Measurements from ENCODE around the gene SLC27A2. TPM values are rescaled to one million over a fixed set of nuclear protein-coding genes. Genes with fewer than 3 reads are reported as not detected.

SLC27A2 gene
- total RNA-seq, 1 experiment from 2014 or later: 0.77 TPM

GRCh38 chr15:50265620-50266019 is 83.6 kb downstream of the SLC27A2 start, which contains the start of gene HDC:
TSS of gene HDC (minus strand) at chr15:50265726. CDS start at chr15:50265623, 103 bp downstream.
- no peak for TF ChIP-seq CTCF (conservative IDR thresholded peaks at IDR 0.05; ENCODE audit: low read depth, low read length)
- TF ChIP-seq EZH2 (IDR thresholded peaks at IDR 0.05; ENCODE audit: borderline replicate concordance, low read depth, low read length, poor library complexity, severe bottlenecking): no peak
- ChIA-PET CTCF (no interaction called here), POLR2A (ENCODE audit: low non-redundant PET) (no interaction called here)
- intact Hi-C loops (cut with micrococcal nuclease; ENCODE audit: unreplicated experiment): no loop called here
- no peak for DNase-seq (ENCODE audit: low spot score)
- BruUV-seq (replicated peaks): no TSS peak
- no peak within 1 kb of the TSS for H3K27ac ChIP-seq (ENCODE audit: low read depth, low read length, poor library complexity, severe bottlenecking)
- H3K9me3 ChIP-seq (ENCODE audit: low read depth, low read length, poor library complexity, severe bottlenecking): no peaks in the 10 kb centered on the region
- H3K4me1 ChIP-seq (ENCODE audit: insufficient read depth, low read length, poor library complexity, severe bottlenecking): no peaks in the 10 kb centered on the region
- no peaks in the 10 kb centered on the region for H3K27me3 ChIP-seq (replicated peaks; ENCODE audit: insufficient read depth, low read depth, low read length, poor library complexity)
- H3K36me3 ChIP-seq (ENCODE audit: insufficient read depth, low read length, poor library complexity, severe bottlenecking): no peaks in the 10 kb centered on the region
- H3K4me3 ChIP-seq (ENCODE audit: low read depth, low read length, poor library complexity, severe bottlenecking): no peak within 1 kb of the TSS

- POLR2A ChIA-PET (ENCODE audit: low non-redundant PET): no interaction called here
- CTCF ChIA-PET: no interaction called here
- intact Hi-C loops (cut with micrococcal nuclease; ENCODE audit: unreplicated experiment): no loop called here
- TF ChIP-seq EZH2 (IDR thresholded peaks at IDR 0.05; ENCODE audit: borderline replicate concordance, low read depth, low read length, poor library complexity, severe bottlenecking) (no peak), CTCF (conservative IDR thresholded peaks at IDR 0.05; ENCODE audit: low read depth, low read length) (no peak)
- Histone ChIP-seq H3K4me3 (ENCODE audit: low read depth, low read length, poor library complexity, severe bottlenecking) (no peak overlapping the region), H3K4me1 (ENCODE audit: insufficient read depth, low read length, poor library complexity, severe bottlenecking) (no peaks in the 10 kb centered on the region), H3K9me3 (ENCODE audit: low read depth, low read length, poor library complexity, severe bottlenecking) (no peaks in the 10 kb centered on the region), H3K27ac (ENCODE audit: low read depth, low read length, poor library complexity, severe bottlenecking) (no peak overlapping the region), H3K36me3 (ENCODE audit: insufficient read depth, low read length, poor library complexity, severe bottlenecking) (no peaks in the 10 kb centered on the region), H3K27me3 (replicated peaks; ENCODE audit: insufficient read depth, low read depth, low read length, poor library complexity) (no peaks in the 10 kb centered on the region)
- BruUV-seq (replicated peaks): no TSS peak
- no peak for DNase-seq (ENCODE audit: low spot score)
These were observed 85.6 kb downstream of the SLC27A2 start for GRCh38 chr15:50267577-50267976.

GRCh38 chr15:50275091-50275490 is 93.1 kb downstream of the SLC27A2 start:
- Histone ChIP-seq H3K4me3 (ENCODE audit: low read depth, low read length, poor library complexity, severe bottlenecking) (no peak overlapping the region), H3K27me3 (replicated peaks; ENCODE audit: insufficient read depth, low read depth, low read length, poor library complexity) (no peaks in the 10 kb centered on the region), H3K4me1 (ENCODE audit: insufficient read depth, low read length, poor library complexity, severe bottlenecking) (no peaks in the 10 kb centered on the region), H3K27ac (ENCODE audit: low read depth, low read length, poor library complexity, severe bottlenecking) (no peak overlapping the region), H3K9me3 (ENCODE audit: low read depth, low read length, poor library complexity, severe bottlenecking) (no peaks in the 10 kb centered on the region), H3K36me3 (ENCODE audit: insufficient read depth, low read length, poor library complexity, severe bottlenecking) (no peaks in the 10 kb centered on the region)
- CTCF ChIA-PET: no interaction called here
- no peak for DNase-seq (ENCODE audit: low spot score)
- TF ChIP-seq EZH2 (IDR thresholded peaks at IDR 0.05; ENCODE audit: borderline replicate concordance, low read depth, low read length, poor library complexity, severe bottlenecking) (no peak), CTCF (conservative IDR thresholded peaks at IDR 0.05; ENCODE audit: low read depth, low read length) (no peak)
- BruUV-seq (replicated peaks): no TSS peak
- intact Hi-C loops (cut with micrococcal nuclease; ENCODE audit: unreplicated experiment): no loop called here
- POLR2A ChIA-PET (ENCODE audit: low non-redundant PET): no interaction called here
